Measurements from ENCODE around the gene MAST4.

Gene MAST4

GRCh38 chr5:66573733-66574132 lies 22.5 kb upstream of the MAST4 start:
- no peak for TF ChIP-seq POLR2AphosphoS5 (IDR thresholded peaks at IDR 0.05; ENCODE audit: low read depth)
- Histone ChIP-seq H3K27me3 (ENCODE audit: insufficient read depth, poor library complexity, severe bottlenecking) (no peaks in the 10 kb centered on the region), H3K27ac (replicated peaks) (no peak overlapping the region), H3K4me3 (replicated peaks; ENCODE audit: insufficient read depth, low read length) (no peak overlapping the region)
- no peak for DNase-seq (ENCODE audit: low read depth in 1 of 2, low spot score in 1 of 2)

GRCh38 chr5:66582499-66583165 lies 13.6 kb upstream of the MAST4 start:
- TF ChIP-seq CTCF (IDR thresholded peaks at IDR 0.05; ENCODE audit: insufficient read depth, low read length): no peak
- TF ChIP-seq SPI1 (IDR thresholded peaks at IDR 0.05; ENCODE audit: borderline replicate concordance, low read depth): no peak
- no peak for TF ChIP-seq POLR2AphosphoS5 (IDR thresholded peaks at IDR 0.05; ENCODE audit: low read depth)
- no peak for TF ChIP-seq REST (IDR thresholded peaks at IDR 0.05; ENCODE audit: insufficient replicate concordance, low read depth)
- no peak for TF ChIP-seq GABPA (IDR thresholded peaks at IDR 0.05; ENCODE audit: low read depth)
- Histone ChIP-seq H3K4me3 (replicated peaks; ENCODE audit: insufficient read depth, low read length) (no peak overlapping the region), H3K27ac (replicated peaks) (no peak overlapping the region), H3K27me3 (ENCODE audit: insufficient read depth, poor library complexity, severe bottlenecking) (no peaks in the 10 kb centered on the region)
- no peak for DNase-seq (ENCODE audit: low read depth in 1 of 2, low spot score in 1 of 2)

- no peaks in the 10 kb centered on the region for H3K27me3 ChIP-seq (ENCODE audit: insufficient read depth, poor library complexity, severe bottlenecking)
- no peak for DNase-seq (ENCODE audit: low read depth in 1 of 2, low spot score in 1 of 2)
- no peak overlapping the region for H3K27ac ChIP-seq (replicated peaks)
- no peak overlapping the region for H3K4me3 ChIP-seq (replicated peaks; ENCODE audit: insufficient read depth, low read length)
- TF ChIP-seq GABPA (IDR thresholded peaks at IDR 0.05; ENCODE audit: low read depth): no peak
- no peak for TF ChIP-seq CTCF (IDR thresholded peaks at IDR 0.05; ENCODE audit: insufficient read depth, low read length)
- no peak for TF ChIP-seq REST (IDR thresholded peaks at IDR 0.05; ENCODE audit: insufficient replicate concordance, low read depth)
- no peak for TF ChIP-seq POLR2AphosphoS5 (IDR thresholded peaks at IDR 0.05; ENCODE audit: low read depth)
- no peak for TF ChIP-seq SPI1 (IDR thresholded peaks at IDR 0.05; ENCODE audit: borderline replicate concordance, low read depth)
Observed at GRCh38 chr5:66585291-66585690, 10.9 kb upstream of the MAST4 start.

- Histone ChIP-seq H3K4me3 (replicated peaks; ENCODE audit: insufficient read depth, low read length) (no peak overlapping the region), H3K27me3 (ENCODE audit: insufficient read depth, poor library complexity, severe bottlenecking) (no peaks in the 10 kb centered on the region), H3K27ac (replicated peaks) (no peak overlapping the region)
- DNase-seq (ENCODE audit: low read depth in 1 of 2, low spot score in 1 of 2): no peak
- TF ChIP-seq SPI1 (IDR thresholded peaks at IDR 0.05; ENCODE audit: borderline replicate concordance, low read depth): no peak
Observed at GRCh38 chr5:66587771-66588170, 8.4 kb upstream of the MAST4 start.

- no peak for TF ChIP-seq REST (IDR thresholded peaks at IDR 0.05; ENCODE audit: insufficient replicate concordance, low read depth)
- no peak for TF ChIP-seq SPI1 (IDR thresholded peaks at IDR 0.05; ENCODE audit: borderline replicate concordance, low read depth)
- TF ChIP-seq POLR2AphosphoS5 (IDR thresholded peaks at IDR 0.05; ENCODE audit: low read depth): no peak
- no peak for TF ChIP-seq CTCF (IDR thresholded peaks at IDR 0.05; ENCODE audit: insufficient read depth, low read length)
- no peak for TF ChIP-seq GABPA (IDR thresholded peaks at IDR 0.05; ENCODE audit: low read depth)
- Histone ChIP-seq H3K27ac (replicated peaks) (no peak overlapping the region), H3K27me3 (ENCODE audit: insufficient read depth, poor library complexity, severe bottlenecking) (peaks cover 5% of the 10 kb centered on the region), H3K4me3 (replicated peaks; ENCODE audit: insufficient read depth, low read length) (peak overlapping the region; percentile 49)
- no peak for DNase-seq (ENCODE audit: low read depth in 1 of 2, low spot score in 1 of 2)
Observed at GRCh38 chr5:66596636-66597182, 516 bp downstream of the MAST4 start.
